ENCODE results near the gene TXLNB. TPM values are rescaled to one million over a fixed set of nuclear protein-coding genes. Genes with fewer than 3 reads are reported as not detected.
"Not testable (repeated sequence)": the region's sequence is repeated elsewhere in the genome, so short reads cannot be mapped to it uniquely, and the experiment has no call there.

TXLNB gene
- total RNA-seq, 2 experiments from 2014 or later: 0.35 TPM

- H3K4me1 Mint-ChIP-seq: peaks cover 6% of the 10 kb centered on the region
- POLR2A ChIA-PET: no interaction called here
- no peak overlapping the region for H3K4me3 Mint-ChIP-seq
- H3K36me3 Mint-ChIP-seq (ENCODE audit: low read depth): no peaks in the 10 kb centered on the region
- CTCF ChIA-PET: interaction anchor here (0.8 to 2.0 kb wide), 6 partner anchors 10 to 50 kb away, joined by 3 to 9 read pairs (median 3); no protein-coding TSS in a partner anchor
- DNase-seq: no peak
- no peaks in the 10 kb centered on the region for H3K9me3 Mint-ChIP-seq
- H3K27ac Mint-ChIP-seq: no peak overlapping the region
- H3K27me3 Mint-ChIP-seq: no peaks in the 10 kb centered on the region
Measured at GRCh38 chr6:139240161-139241010, 51.4 kb downstream of the TXLNB start.

DNA sequence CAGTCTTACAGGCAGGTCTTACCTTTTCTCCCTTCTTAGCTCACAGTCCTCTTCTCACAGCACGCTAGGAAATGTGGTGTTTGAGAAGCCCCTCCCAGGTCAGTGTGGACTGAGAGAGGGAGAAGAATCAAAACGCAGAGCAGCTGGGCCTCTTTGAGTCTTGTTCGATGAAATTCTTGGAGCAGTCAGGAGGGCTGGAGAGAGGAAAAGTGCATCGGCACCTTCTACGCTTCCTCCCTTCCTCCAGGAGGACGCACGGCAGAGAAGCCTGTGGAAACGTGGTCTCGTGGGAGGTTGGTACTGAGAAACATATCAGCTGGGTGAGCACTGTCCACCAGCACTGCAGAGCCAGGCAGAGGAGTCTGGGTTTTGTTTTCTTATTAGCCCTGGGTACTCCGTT, 52.7 kb downstream of the TXLNB start:
- POLR2A ChIA-PET: no interaction called here
- CTCF ChIA-PET: interaction anchor here (3.3 kb wide), 1 partner anchor 12 kb away, joined by 15 read pairs; no protein-coding TSS in a partner anchor
- H3K9me3 Mint-ChIP-seq: peaks cover under 1% of the 10 kb centered on the region

DNA sequence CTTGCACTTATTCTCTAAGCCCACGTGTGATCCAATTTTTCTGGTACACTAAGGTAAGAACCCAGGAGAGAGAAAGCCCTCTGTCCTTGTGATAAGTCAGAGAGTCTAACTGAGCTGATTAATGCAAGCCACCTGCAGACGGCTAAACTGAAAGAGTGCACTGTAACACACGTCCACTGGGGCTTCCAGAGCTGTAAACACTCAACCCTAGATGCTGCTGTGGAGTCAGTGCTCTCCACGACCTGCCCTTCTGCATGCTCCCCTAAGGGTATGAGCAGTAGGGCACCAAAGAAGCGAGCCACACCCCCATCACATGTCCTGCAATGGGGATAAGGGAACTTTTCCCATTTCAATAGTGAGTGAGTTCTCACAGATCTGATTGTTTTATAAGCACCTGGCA, 55.7 kb downstream of the TXLNB start:
- DNase-seq: no peak
- ChIA-PET CTCF (interaction anchor here (0.6 to 1.8 kb wide), 2 partner anchors 15 to 135 kb away, joined by 3 to 4 read pairs; no protein-coding TSS in a partner anchor), POLR2A (no interaction called here)
- H3K27me3 Mint-ChIP-seq: no peaks in the 10 kb centered on the region
- H3K4me3 Mint-ChIP-seq: no peak overlapping the region
- H3K9me3 Mint-ChIP-seq: peaks cover 3% of the 10 kb centered on the region
- no peaks in the 10 kb centered on the region for H3K36me3 Mint-ChIP-seq (ENCODE audit: low read depth)
- no peaks in the 10 kb centered on the region for H3K4me1 Mint-ChIP-seq
- no peak overlapping the region for H3K27ac Mint-ChIP-seq

More for the DNA sequence above, 52.7 kb downstream of the TXLNB start:
- no peaks in the 10 kb centered on the region for H3K4me1 Mint-ChIP-seq
- H3K4me3 Mint-ChIP-seq: no peak overlapping the region
- H3K27ac Mint-ChIP-seq: no peak overlapping the region
- DNase-seq: no peak
- H3K27me3 Mint-ChIP-seq: no peaks in the 10 kb centered on the region
- H3K36me3 Mint-ChIP-seq (ENCODE audit: low read depth): no peaks in the 10 kb centered on the region

DNA sequence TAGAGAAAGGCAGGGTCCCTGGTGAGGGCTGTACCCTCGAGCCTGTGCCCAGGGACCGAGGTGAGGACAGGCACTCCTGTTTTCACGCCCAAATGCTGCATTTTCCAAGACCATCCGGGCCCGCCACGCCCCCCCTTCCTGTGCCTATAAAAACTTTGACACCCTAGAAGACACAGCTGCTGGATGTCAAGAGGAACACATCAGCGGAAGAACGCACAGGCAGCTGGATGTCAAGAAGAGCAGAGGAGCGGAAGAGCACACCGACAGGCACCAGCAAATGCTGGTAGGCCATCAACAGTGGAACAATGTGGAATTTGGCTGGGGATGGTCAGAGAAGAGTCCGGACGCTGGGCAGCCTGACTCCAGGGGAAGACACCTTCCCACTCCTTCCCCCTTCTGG, 56.1 kb downstream of the TXLNB start:
- Mint-ChIP-seq H3K27ac (no peak overlapping the region), H3K36me3 (ENCODE audit: low read depth) (no peaks in the 10 kb centered on the region), H3K27me3 (no peaks in the 10 kb centered on the region), H3K9me3 (peaks cover 3% of the 10 kb centered on the region), H3K4me1 (no peaks in the 10 kb centered on the region), H3K4me3 (no peak overlapping the region)
- POLR2A ChIA-PET: no interaction called here
- CTCF ChIA-PET: interaction anchor here (1.8 kb wide), 1 partner anchor 14 kb away, joined by 4 read pairs; no protein-coding TSS in a partner anchor
- no peak for DNase-seq

DNA sequence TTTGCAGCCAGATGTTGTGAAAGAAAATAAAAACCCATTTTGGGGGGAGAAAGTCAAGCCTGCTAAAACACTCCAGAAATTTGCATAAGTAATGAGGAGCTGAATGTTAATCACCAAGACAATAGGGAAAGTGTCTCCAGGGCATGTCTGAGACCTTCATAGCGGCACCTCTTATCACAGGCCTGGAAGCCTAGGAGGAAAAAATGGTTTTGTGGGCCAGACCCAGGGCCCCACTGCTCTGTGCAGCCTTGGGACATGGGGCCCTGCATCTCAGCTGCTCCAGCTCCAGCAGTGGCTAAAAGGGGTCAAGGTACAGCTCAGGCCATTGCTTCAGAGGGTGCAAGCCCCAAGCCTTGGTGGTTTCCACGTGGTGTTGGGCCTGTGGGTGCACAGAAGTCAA, 57.6 kb downstream of the TXLNB start:
- H3K4me1 Mint-ChIP-seq; POLR2A ChIA-PET; CTCF ChIA-PET; H3K4me3 Mint-ChIP-seq; H3K27ac Mint-ChIP-seq; DNase-seq; H3K27me3 Mint-ChIP-seq; H3K9me3 Mint-ChIP-seq; H3K36me3 Mint-ChIP-seq (ENCODE audit: low read depth): not testable (repeated sequence)

- DNase-seq: no peak
- Mint-ChIP-seq H3K4me3 (no peak overlapping the region), H3K27me3 (no peaks in the 10 kb centered on the region), H3K27ac (no peak overlapping the region), H3K9me3 (peaks cover 3% of the 10 kb centered on the region), H3K4me1 (no peaks in the 10 kb centered on the region), H3K36me3 (ENCODE audit: low read depth) (no peaks in the 10 kb centered on the region)
- ChIA-PET POLR2A (no interaction called here), CTCF (interaction anchor here (0.8 to 3.1 kb wide), 4 partner anchors 13 to 133 kb away, joined by 4 to 17 read pairs (median 6); no protein-coding TSS in a partner anchor)
Measured at GRCh38 chr6:139231206-139231605, 60.6 kb downstream of the TXLNB start.

- Mint-ChIP-seq H3K27ac (no peak overlapping the region), H3K4me3 (no peak overlapping the region), H3K4me1 (no peaks in the 10 kb centered on the region), H3K36me3 (ENCODE audit: low read depth) (no peaks in the 10 kb centered on the region), H3K9me3 (peaks cover 3% of the 10 kb centered on the region), H3K27me3 (no peaks in the 10 kb centered on the region)
- ChIA-PET POLR2A (no interaction called here), CTCF (interaction anchor here (0.8 to 3.1 kb wide), 5 partner anchors 9 to 134 kb away, joined by 3 to 17 read pairs (median 4); no protein-coding TSS in a partner anchor)
- no peak for DNase-seq
Measured at GRCh38 chr6:139230391-139230840, 61.4 kb downstream of the TXLNB start.

DNA sequence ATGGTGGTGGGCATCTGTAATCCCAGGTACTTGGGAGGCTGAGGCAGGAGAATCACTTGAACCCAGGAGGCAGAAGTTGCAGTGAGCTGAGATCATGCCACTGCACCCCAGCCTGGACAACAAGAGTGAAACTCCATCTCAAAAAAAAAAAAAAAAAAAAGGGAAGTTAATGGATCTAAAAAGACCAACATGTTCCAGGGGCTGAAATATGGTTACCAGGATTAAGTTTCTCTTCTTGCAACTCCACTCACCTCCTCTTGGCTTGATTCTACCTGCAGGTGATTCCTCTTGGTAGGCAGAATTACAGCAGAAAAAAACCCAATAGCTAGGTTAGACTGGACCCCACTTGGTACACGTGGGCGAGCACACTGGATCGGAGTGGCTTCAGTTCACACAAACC, 63.4 kb downstream of the TXLNB start:
- H3K36me3 Mint-ChIP-seq (ENCODE audit: low read depth); H3K4me1 Mint-ChIP-seq; H3K27ac Mint-ChIP-seq; H3K9me3 Mint-ChIP-seq; POLR2A ChIA-PET; H3K27me3 Mint-ChIP-seq; DNase-seq; H3K4me3 Mint-ChIP-seq: not testable (repeated sequence)
- CTCF ChIA-PET: interaction anchor here (3.1 kb wide), 1 partner anchor 10 kb away, joined by 17 read pairs; no protein-coding TSS in a partner anchor

DNA sequence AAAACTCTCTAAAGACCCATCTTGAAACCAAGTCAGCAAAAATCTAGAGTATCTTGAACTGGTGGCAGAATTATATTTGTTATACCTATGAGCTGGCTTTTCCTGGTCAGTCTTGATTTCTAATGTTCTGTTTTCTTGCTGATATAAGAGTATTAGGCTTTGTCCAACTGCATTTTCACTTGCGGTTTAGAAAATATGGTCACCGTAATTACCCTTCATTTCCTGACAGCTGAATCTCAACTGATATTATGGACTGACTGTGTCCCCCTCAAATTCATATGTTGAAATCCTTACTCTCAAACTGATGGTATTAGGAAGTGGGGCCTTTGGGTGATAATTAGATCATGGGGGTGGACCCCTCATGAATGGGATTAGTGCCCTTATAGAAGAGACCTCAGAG, 72.1 kb downstream of the TXLNB start:
- H3K4me1 Mint-ChIP-seq: peaks cover 12% of the 10 kb centered on the region
- peaks cover 2% of the 10 kb centered on the region for H3K9me3 Mint-ChIP-seq
- DNase-seq: no peak
- H3K27ac Mint-ChIP-seq: peak overlapping the region; percentile 85
- H3K36me3 Mint-ChIP-seq (ENCODE audit: low read depth): no peaks in the 10 kb centered on the region
- POLR2A ChIA-PET: no interaction called here
- CTCF ChIA-PET: interaction anchor here (0.6 to 5.0 kb wide), 31 partner anchors 10 to 154 kb away, joined by 3 to 30 read pairs (median 4); partner anchors contain the start of genes CITED2 and TXLNB
- H3K4me3 Mint-ChIP-seq: no peak overlapping the region
- no peaks in the 10 kb centered on the region for H3K27me3 Mint-ChIP-seq

- Mint-ChIP-seq H3K36me3 (ENCODE audit: low read depth) (no peaks in the 10 kb centered on the region), H3K4me3 (no peak overlapping the region), H3K27me3 (no peaks in the 10 kb centered on the region), H3K4me1 (peaks cover 12% of the 10 kb centered on the region), H3K9me3 (peaks cover 2% of the 10 kb centered on the region), H3K27ac (peak overlapping the region; percentile 85)
- ChIA-PET POLR2A (no interaction called here), CTCF (interaction anchor here (0.6 to 5.0 kb wide), 32 partner anchors 10 to 155 kb away, joined by 3 to 30 read pairs (median 4); partner anchors contain the start of genes CITED2 and TXLNB)
- peak; percentile 82 for DNase-seq
Measured at GRCh38 chr6:139219271-139219729, 72.5 kb downstream of the TXLNB start.

DNA sequence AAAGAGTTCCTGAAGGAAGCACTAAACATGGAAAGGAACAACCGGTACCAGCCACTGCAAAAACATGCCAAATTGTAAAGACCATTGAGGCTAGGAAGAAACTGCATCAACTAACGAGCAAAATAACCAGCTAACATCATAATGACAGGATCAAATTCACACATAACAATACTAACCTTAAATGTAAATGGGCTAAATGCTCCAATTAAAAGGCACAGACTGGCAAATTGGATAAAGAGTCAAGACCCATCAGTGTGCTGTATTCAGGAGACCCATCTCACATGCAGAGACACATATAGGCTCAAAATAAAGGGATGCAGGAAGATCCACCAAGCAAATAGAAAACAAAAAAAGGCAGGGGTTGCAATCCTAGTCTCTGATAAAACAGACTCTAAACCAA, 79.3 kb downstream of the TXLNB start:
- H3K4me3 Mint-ChIP-seq, POLR2A ChIA-PET, DNase-seq, H3K27me3 Mint-ChIP-seq, CTCF ChIA-PET: not testable (repeated sequence)
- H3K27ac Mint-ChIP-seq: peak overlapping the region; percentile 54
- H3K4me1 Mint-ChIP-seq: peaks cover 21% of the 10 kb centered on the region
- peaks cover 33% of the 10 kb centered on the region for H3K9me3 Mint-ChIP-seq
- H3K36me3 Mint-ChIP-seq (ENCODE audit: low read depth): peaks cover 43% of the 10 kb centered on the region

DNA sequence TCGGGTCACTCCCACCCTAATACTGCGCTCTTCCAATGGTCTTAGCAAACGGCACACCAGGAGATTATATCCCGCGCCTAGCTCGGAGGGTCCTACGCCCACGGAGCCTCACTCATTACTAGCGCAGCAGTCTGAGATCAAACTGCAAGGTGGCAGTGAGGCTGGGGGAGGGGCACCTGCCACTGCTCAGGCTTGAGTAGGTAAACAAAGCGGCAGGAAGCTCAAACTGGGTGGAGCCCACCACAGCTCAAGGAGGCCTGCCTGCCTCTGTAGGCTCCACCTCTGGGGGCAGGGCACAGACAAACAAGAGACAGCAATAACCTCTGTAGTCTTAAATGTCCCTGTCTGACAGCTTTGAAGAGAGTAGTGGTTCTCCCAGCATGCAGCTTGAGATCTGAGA, 81.0 kb downstream of the TXLNB start:
- POLR2A ChIA-PET, H3K27me3 Mint-ChIP-seq, CTCF ChIA-PET, H3K4me3 Mint-ChIP-seq: not testable (repeated sequence)
- peak; percentile 58 for DNase-seq
- Mint-ChIP-seq H3K4me1 (peaks cover 21% of the 10 kb centered on the region), H3K36me3 (ENCODE audit: low read depth) (peaks cover 56% of the 10 kb centered on the region), H3K9me3 (peaks cover 46% of the 10 kb centered on the region), H3K27ac (peak overlapping the region; percentile 57)

DNA sequence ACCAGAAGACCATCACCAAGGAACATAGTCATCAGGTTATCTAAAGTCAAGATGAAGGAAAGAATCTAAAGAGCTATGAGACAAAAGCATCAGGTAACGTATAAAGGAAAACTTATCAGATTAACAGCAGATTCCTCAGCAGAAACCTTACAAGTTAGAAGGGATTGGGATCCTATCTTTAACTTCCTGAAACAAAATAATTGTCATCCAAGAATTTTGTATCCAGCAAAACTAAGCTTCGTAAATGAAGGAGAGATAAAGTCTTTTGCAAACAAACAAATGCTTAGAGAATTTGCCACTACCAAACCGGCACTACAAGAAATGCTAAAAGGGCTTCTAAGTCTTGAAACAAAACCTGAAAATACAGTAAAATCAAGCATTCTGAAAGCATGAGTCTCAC, 86.0 kb downstream of the TXLNB start:
- no peak for DNase-seq
- POLR2A ChIA-PET: no interaction called here
- H3K27me3 Mint-ChIP-seq: peaks cover 2% of the 10 kb centered on the region
- peaks cover 51% of the 10 kb centered on the region for H3K36me3 Mint-ChIP-seq (ENCODE audit: low read depth)
- no peak overlapping the region for H3K27ac Mint-ChIP-seq
- H3K4me1 Mint-ChIP-seq: peaks cover 16% of the 10 kb centered on the region
- no peak overlapping the region for H3K4me3 Mint-ChIP-seq
- H3K9me3 Mint-ChIP-seq: peaks cover 51% of the 10 kb centered on the region
- CTCF ChIA-PET: interaction anchor here (0.8 to 1.1 kb wide), 3 partner anchors 14 to 21 kb away, joined by 3 to 4 read pairs (median 3); no protein-coding TSS in a partner anchor

All from activated CD4-positive, alpha-beta T cell treated with anti-CD3 and anti-CD28 coated beads, Interleukin-2, amount 10 ng/mL, durations not matched to agents 7 days and 5 days (primary cell).